ENCODE measurements around the gene ACAN. TPM values are rescaled to one million over a fixed set of nuclear protein-coding genes. Genes with fewer than 3 reads are reported as not detected.

The ACAN gene
- total RNA-seq, 2 donors from 2014 or later = 0.14 to 4.7 TPM

GRCh38 chr15:88765212-88765611 lies 38.0 kb upstream of the ACAN start:
- Histone ChIP-seq H3K9me3 (no peaks in the 10 kb centered on the region), H3K27ac (no peak overlapping the region), H3K27me3 (replicated peaks; ENCODE audit: insufficient read depth) (peaks cover 8% of the 10 kb centered on the region), H3K4me3 (no peak overlapping the region), H3K4me1 (replicated peaks) (no peaks in the 10 kb centered on the region), H3K36me3 (no peaks in the 10 kb centered on the region)
- 74% methylated on average over 2 of the region's 2 CpGs for WGBS
- no peak for DNase-seq (ENCODE audit: low spot score)
- TF ChIP-seq POLR2AphosphoS5 (IDR thresholded peaks at IDR 0.05) = no peak
- intact Hi-C loops (cut with DNase I) = no loop called here

DNA sequence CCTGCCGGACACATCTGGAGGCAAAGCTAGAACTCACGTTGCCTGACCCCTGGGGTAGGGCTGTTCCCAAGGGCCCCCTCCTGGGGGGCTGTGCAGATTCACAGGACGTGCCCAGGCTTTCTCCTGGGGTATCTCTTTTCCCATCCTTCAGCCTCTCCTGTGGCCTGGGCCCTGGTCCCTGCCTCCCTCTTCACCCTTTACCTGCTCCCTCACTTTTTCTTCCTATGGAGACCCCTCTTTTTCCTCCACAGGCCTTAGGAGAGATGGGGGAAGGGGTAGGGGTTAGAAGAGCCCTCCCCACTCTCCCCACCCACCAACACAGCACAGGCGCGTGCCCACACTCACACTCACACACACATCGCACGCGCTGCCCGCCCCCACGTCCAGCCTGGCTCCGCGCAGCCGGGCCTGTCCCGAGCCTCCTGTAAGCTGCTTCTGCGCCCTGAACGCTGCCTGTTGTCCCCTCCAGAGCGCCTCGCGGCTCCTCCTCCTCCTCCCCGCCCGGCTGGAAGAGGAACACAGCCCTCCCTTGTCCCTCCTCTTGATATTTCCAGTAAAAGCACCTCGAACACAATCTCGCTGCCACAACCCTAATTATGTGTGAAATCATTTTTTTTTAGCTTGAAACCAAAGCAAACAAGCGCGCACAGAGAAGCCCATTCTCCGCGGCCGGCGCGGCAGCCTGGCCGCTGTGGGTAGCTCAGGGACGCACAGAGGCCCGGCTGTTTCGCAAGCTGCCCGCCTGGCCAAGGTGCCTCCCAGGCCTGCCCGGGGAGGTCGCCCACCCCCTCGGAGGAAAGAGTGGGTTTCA lies 33.9 kb upstream of the ACAN start:
- peaks cover 8% of the 10 kb centered on the region for H3K27me3 ChIP-seq (replicated peaks; ENCODE audit: insufficient read depth)
- H3K4me1 ChIP-seq (replicated peaks) = no peaks in the 10 kb centered on the region
- DNase-seq (ENCODE audit: low spot score) = no peak
- WGBS = 5% methylated on average over 38 of the region's 38 CpGs
- TF ChIP-seq POLR2AphosphoS5 (IDR thresholded peaks at IDR 0.05) = no peak
- TF ChIP-seq POLR2A (IDR thresholded peaks at IDR 0.05) = no peak
- TF ChIP-seq, protein P1, sequence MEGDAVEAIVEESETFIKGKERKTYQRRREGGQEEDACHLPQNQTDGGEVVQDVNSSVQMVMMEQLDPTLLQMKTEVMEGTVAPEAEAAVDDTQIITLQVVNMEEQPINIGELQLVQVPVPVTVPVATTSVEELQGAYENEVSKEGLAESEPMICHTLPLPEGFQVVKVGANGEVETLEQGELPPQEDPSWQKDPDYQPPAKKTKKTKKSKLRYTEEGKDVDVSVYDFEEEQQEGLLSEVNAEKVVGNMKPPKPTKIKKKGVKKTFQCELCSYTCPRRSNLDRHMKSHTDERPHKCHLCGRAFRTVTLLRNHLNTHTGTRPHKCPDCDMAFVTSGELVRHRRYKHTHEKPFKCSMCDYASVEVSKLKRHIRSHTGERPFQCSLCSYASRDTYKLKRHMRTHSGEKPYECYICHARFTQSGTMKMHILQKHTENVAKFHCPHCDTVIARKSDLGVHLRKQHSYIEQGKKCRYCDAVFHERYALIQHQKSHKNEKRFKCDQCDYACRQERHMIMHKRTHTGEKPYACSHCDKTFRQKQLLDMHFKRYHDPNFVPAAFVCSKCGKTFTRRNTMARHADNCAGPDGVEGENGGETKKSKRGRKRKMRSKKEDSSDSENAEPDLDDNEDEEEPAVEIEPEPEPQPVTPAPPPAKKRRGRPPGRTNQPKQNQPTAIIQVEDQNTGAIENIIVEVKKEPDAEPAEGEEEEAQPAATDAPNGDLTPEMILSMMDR (IDR thresholded peaks at IDR 0.05) = no peak
- no peaks in the 10 kb centered on the region for H3K9me3 ChIP-seq
- intact Hi-C loops (cut with DNase I) = no loop called here
- H3K36me3 ChIP-seq = no peaks in the 10 kb centered on the region
- H3K4me3 ChIP-seq = no peak overlapping the region
- no peak overlapping the region for H3K27ac ChIP-seq

GRCh38 chr15:88775776-88776175 lies 27.5 kb upstream of the ACAN start:
- H3K4me1 ChIP-seq (replicated peaks) = no peaks in the 10 kb centered on the region
- no peak for DNase-seq (ENCODE audit: low spot score)
- H3K27me3 ChIP-seq (replicated peaks; ENCODE audit: insufficient read depth) = no peaks in the 10 kb centered on the region
- no peak overlapping the region for H3K27ac ChIP-seq
- WGBS = 96% methylated on average over 4 of the region's 4 CpGs
- intact Hi-C loops (cut with DNase I) = no loop called here
- H3K36me3 ChIP-seq = no peaks in the 10 kb centered on the region
- TF ChIP-seq, protein P1 (IDR thresholded peaks at IDR 0.05) = no peak
- no peak for TF ChIP-seq POLR2A (IDR thresholded peaks at IDR 0.05)
- no peak for TF ChIP-seq POLR2AphosphoS5 (IDR thresholded peaks at IDR 0.05)
- no peaks in the 10 kb centered on the region for H3K9me3 ChIP-seq
- H3K4me3 ChIP-seq = no peak overlapping the region

DNA sequence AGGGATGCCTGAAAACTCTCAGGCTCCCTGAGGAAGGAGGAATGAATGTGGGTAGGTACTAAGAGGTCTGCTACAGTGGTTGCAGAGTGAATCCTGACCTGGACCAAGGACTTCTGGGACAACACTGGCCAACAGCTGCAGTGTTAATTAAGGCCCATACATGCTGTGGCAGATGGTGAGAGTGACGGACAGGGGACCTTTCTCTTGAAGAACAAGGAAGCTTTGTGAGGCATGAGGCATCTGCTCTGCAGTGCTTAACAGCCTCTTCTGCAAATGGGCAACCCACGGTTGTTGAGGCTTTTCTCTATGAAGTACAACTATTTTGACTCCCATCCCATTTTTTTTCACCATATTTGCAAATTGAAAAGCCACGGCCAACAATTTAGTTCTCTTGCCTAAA lies 26.6 kb upstream of the ACAN start:
- Histone ChIP-seq H3K27ac (no peak overlapping the region), H3K4me3 (no peak overlapping the region), H3K9me3 (no peaks in the 10 kb centered on the region), H3K4me1 (replicated peaks) (no peaks in the 10 kb centered on the region), H3K27me3 (replicated peaks; ENCODE audit: insufficient read depth) (no peaks in the 10 kb centered on the region), H3K36me3 (no peaks in the 10 kb centered on the region)
- 60% methylated on average over 3 of the region's 3 CpGs for WGBS
- no peak for TF ChIP-seq POLR2AphosphoS5 (IDR thresholded peaks at IDR 0.05)
- TF ChIP-seq POLR2A (IDR thresholded peaks at IDR 0.05) = no peak
- TF ChIP-seq, protein P1 (IDR thresholded peaks at IDR 0.05) = no peak
- no peak for DNase-seq (ENCODE audit: low spot score)
- intact Hi-C loops (cut with DNase I) = no loop called here

GRCh38 chr15:88779944-88780343 lies 23.3 kb upstream of the ACAN start:
- H3K4me1 ChIP-seq (replicated peaks) = no peaks in the 10 kb centered on the region
- H3K36me3 ChIP-seq = no peaks in the 10 kb centered on the region
- no peak overlapping the region for H3K27ac ChIP-seq
- no peak for TF ChIP-seq POLR2A (IDR thresholded peaks at IDR 0.05)
- intact Hi-C loops (cut with DNase I) = no loop called here
- no peak overlapping the region for H3K4me3 ChIP-seq
- H3K9me3 ChIP-seq = no peaks in the 10 kb centered on the region
- no peak for DNase-seq (ENCODE audit: low spot score)
- 97% methylated on average over 1 of the region's 1 CpG for WGBS
- no peaks in the 10 kb centered on the region for H3K27me3 ChIP-seq (replicated peaks; ENCODE audit: insufficient read depth)

DNA sequence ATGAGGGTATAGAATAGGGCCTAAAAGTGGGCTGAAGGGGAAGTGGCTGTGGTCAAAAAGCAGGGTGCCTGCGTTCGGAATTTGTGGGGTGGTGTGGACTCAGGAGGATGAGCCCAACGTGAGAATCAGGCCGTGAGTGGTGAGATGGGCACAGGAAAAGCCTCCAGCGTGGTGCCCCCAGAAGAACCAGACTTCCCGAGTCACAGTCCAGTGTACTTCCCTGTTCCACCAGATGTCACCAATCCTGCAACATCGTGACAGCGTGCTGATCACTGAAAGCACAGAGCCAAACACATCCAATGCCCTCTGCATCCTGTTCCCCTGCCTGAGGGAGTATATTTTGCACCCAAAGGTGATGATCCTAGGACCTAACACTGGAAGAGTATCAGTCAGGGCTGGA lies 20.8 kb upstream of the ACAN start:
- H3K4me1 ChIP-seq (replicated peaks) = no peaks in the 10 kb centered on the region
- no peaks in the 10 kb centered on the region for H3K27me3 ChIP-seq (replicated peaks; ENCODE audit: insufficient read depth)
- intact Hi-C loops (cut with DNase I) = no loop called here
- no peak overlapping the region for H3K27ac ChIP-seq
- H3K9me3 ChIP-seq = no peaks in the 10 kb centered on the region
- 71% methylated on average over 8 of the region's 8 CpGs for WGBS
- no peaks in the 10 kb centered on the region for H3K36me3 ChIP-seq
- H3K4me3 ChIP-seq = no peak overlapping the region
- TF ChIP-seq, protein P1 (IDR thresholded peaks at IDR 0.05) = no peak
- no peak for TF ChIP-seq POLR2AphosphoS5 (IDR thresholded peaks at IDR 0.05)
- TF ChIP-seq POLR2A (IDR thresholded peaks at IDR 0.05) = no peak
- no peak for DNase-seq (ENCODE audit: low spot score)
